Measurements from ENCODE around the gene COL27A1.

Gene COL27A1

GRCh38 chr9:114169029-114169951 lies 14.0 kb downstream of the COL27A1 start:
- DNase-seq (ENCODE audit: low spot score): no peak

- no peak for DNase-seq (ENCODE audit: low spot score)
Observed at GRCh38 chr9:114169952-114170770, 14.8 kb downstream of the COL27A1 start.

GRCh38 chr9:114170771-114171461 lies 15.6 kb downstream of the COL27A1 start:
- no peak for DNase-seq (ENCODE audit: low spot score)

GRCh38 chr9:114171500-114171899 lies 16.2 kb downstream of the COL27A1 start:
- no peak for DNase-seq (ENCODE audit: low spot score)

- DNase-seq (ENCODE audit: low spot score): no peak
Observed at GRCh38 chr9:114172981-114173833, 17.9 kb downstream of the COL27A1 start.

GRCh38 chr9:114174557-114174875 lies 19.2 kb downstream of the COL27A1 start:
- no peak for DNase-seq (ENCODE audit: low spot score)

- DNase-seq (ENCODE audit: low spot score): no peak
Observed at GRCh38 chr9:114174876-114175771, 19.8 kb downstream of the COL27A1 start.

- DNase-seq (ENCODE audit: low spot score): peak; percentile 74
Observed at GRCh38 chr9:114176624-114177291, 21.4 kb downstream of the COL27A1 start.

GRCh38 chr9:114177423-114178064 lies 22.2 kb downstream of the COL27A1 start:
- no peak for DNase-seq (ENCODE audit: low spot score)

- no peak for DNase-seq (ENCODE audit: low spot score)
Observed at GRCh38 chr9:114178076-114178475, 22.7 kb downstream of the COL27A1 start.

GRCh38 chr9:114178756-114179450 lies 23.6 kb downstream of the COL27A1 start:
- peak; percentile 84 for DNase-seq (ENCODE audit: low spot score)

- no peak for DNase-seq (ENCODE audit: low spot score)
Observed at GRCh38 chr9:114179516-114179915, 24.2 kb downstream of the COL27A1 start.

GRCh38 chr9:114180696-114181606 lies 25.6 kb downstream of the COL27A1 start:
- no peak for DNase-seq (ENCODE audit: low spot score)

GRCh38 chr9:114181607-114182409 lies 26.5 kb downstream of the COL27A1 start:
- DNase-seq (ENCODE audit: low spot score): no peak

GRCh38 chr9:114183006-114183405 lies 27.7 kb downstream of the COL27A1 start:
- DNase-seq (ENCODE audit: low spot score): no peak

GRCh38 chr9:114184071-114184470 lies 28.7 kb downstream of the COL27A1 start:
- DNase-seq (ENCODE audit: low spot score): no peak

- DNase-seq (ENCODE audit: low spot score): no peak
Observed at GRCh38 chr9:114184866-114185265, 29.5 kb downstream of the COL27A1 start.

Data from cerebellar cortex (tissue), 1 donor.